ENCODE measurements around the gene FAM111A. TPM values are rescaled to one million over a fixed set of nuclear protein-coding genes. Genes with fewer than 3 reads are reported as not detected.

Gene FAM111A
- total RNA-seq, 4 donors from 2014 or later: 36.8 to 94.2 (median 51.7) TPM

DNA sequence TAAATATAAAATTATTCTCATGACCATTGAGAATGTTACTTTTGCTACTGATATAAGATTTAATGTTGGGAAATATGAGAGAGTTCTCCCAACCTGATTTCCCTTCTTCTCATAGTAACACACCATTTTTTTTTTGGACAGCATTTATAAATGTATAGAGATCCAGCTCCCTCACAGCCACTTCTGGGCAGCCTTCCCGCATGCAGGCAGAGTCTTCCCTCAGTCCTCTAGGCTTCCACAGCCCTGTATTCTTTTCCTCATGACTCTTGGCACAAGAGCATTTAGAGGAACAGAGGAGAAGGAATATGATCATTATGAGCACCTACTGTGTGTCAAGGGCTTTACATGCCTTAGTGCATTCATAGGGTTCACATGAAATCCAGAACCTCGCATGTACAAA, 38.3 kb downstream of the FAM111A start:
- TF ChIP-seq, protein P1, sequence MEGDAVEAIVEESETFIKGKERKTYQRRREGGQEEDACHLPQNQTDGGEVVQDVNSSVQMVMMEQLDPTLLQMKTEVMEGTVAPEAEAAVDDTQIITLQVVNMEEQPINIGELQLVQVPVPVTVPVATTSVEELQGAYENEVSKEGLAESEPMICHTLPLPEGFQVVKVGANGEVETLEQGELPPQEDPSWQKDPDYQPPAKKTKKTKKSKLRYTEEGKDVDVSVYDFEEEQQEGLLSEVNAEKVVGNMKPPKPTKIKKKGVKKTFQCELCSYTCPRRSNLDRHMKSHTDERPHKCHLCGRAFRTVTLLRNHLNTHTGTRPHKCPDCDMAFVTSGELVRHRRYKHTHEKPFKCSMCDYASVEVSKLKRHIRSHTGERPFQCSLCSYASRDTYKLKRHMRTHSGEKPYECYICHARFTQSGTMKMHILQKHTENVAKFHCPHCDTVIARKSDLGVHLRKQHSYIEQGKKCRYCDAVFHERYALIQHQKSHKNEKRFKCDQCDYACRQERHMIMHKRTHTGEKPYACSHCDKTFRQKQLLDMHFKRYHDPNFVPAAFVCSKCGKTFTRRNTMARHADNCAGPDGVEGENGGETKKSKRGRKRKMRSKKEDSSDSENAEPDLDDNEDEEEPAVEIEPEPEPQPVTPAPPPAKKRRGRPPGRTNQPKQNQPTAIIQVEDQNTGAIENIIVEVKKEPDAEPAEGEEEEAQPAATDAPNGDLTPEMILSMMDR (IDR thresholded peaks at IDR 0.05; ENCODE audit: low read depth): no peak

DNA sequence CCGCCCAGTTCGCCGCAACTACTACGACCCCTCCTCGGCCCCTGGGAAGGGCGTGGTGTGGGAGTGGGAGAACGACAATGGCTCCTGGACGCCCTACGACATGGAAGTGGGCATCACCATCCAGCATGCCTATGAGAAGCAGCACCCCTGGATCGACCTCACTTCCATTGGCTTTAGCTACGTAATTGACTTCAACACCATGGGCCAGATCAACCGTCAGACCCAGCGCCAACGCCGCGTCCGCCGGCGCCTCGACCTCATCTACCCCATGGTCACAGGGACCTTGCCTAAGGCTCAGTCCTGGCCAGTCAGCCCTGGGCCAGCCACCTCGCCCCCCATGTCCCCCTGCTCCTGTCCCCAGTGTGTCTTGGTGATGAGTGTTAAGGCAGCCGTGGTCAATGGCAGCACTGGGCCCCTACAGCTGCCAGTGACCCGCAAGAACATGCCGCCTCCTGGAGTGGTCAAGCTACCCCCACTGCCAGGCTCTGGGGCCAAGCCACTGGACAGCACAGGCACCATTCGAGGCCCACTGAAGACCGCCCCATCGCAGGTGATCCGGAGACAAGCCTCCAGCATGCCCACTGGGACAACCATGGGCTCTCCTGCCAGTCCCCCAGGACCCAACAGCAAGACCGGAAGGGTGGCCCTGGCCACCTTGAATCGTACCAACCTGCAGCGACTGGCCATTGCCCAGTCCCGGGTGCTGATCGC, 39.2 kb downstream of the FAM111A start:
- TF ChIP-seq, protein P1 (IDR thresholded peaks at IDR 0.05; ENCODE audit: low read depth): no peak

DNA sequence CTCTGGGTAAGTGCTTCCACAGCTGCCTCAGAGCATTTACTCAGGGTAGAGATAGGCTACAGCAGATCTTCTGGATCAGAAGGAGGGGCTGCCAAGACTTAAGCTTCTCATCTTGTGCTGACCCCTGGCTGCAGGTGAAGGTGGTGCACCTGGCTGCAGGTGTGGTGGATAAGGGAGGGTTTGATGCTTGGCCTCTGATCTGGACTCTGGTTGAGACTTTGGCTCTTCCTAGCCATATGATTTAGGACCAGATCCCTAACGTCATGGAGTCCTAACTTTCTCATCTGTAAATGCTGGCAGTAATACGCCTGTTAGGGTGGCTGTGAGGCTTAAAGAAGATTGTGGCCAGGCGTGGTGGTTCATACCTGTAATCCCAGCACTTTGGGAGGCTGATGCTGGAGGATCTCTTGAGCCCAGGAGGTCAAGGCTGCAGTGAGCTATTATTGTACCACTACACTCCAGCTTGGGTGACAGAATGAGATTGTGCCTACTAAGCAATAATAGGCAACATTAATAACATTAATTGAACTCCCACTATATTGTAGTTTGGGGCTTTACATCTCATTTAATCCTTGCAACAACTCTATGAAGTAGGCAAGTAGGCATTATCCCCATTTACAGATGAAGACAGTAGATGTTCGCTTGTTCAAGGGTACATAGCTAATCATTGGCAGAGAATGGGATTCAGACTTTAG, 39.9 kb downstream of the FAM111A start:
- TF ChIP-seq, protein P1 (IDR thresholded peaks at IDR 0.05; ENCODE audit: low read depth): no peak

DNA sequence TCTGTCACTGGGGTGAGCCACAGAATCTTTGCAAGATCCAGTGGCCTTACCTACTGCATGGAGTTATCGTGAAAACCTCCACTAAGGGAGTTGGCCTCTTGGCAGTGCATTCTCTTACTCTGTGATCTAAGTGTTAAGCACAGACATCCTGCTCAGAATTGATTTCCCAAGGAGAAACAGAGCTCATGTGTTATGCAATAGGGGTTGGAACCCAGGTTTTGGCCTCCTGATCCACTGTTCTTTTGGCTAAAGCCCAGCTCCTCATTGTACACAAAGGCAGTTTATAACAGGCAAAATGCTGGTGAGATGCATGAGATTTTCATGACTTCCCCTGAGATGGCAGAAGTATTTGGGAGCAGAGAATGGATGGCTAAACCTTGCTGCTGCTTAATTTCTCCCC, 41.1 kb downstream of the FAM111A start:
- TF ChIP-seq, protein P1 (IDR thresholded peaks at IDR 0.05; ENCODE audit: low read depth): no peak

DNA sequence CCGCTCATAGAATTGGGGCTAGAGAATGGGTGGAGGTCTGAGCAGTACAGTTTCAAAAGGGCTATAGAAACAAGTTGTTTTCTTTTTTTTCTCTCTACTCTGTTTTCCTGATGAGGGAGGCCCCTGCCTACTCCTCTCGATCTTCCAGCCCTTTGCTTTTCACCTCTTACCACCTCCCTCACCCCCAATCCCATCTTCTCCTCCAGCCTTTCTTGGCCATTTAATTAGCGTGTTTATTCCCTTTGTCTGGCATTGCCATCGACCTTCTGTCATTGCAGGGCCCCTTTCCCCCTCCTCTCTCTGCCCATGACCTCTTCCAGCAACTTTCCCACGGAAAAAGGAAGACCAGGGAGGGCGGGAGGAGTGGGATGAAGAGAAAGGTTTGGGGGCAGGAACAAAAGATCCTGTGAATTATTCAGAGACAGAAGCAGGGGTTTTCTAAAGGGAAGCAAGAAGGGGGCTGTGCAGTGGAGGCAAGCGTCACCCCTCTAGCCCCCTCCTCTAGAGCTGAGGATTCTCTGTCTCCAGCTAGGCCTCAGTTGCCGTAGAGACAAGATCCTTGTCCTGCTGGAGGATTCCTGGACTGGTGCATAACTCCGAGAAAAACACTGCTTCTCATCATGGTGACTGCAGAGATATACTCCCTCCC, 42.2 kb downstream of the FAM111A start:
- TF ChIP-seq, protein P1 (IDR thresholded peaks at IDR 0.05; ENCODE audit: low read depth): no peak

DNA sequence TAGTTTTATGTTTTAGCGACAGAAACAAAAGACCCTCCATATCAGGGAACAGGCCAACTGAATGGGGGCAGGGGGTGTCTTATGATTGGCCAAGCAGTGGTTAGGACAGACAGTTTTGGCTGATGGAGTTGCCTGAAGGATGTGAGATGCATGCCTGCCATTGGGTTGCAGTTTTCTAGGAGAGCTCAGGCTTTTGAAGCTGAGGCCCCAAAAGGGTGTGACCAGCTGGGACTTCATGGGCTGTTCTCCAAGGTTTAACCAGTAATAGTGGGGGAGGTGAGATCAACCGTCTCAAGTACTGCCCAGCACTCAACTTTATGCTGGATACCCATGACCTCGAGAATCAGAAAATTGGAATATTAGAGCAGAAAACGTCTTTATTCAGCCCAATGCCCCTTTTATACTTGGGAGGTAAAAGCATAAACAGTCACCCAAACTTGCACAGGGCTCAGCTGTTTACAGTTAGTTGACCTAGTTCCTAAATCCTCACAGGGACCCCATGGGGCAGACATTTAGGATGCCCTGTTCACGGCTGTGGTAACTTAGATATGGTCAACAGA, 42.8 kb downstream of the FAM111A start:
- TF ChIP-seq, protein P1 (IDR thresholded peaks at IDR 0.05; ENCODE audit: low read depth): no peak

DNA sequence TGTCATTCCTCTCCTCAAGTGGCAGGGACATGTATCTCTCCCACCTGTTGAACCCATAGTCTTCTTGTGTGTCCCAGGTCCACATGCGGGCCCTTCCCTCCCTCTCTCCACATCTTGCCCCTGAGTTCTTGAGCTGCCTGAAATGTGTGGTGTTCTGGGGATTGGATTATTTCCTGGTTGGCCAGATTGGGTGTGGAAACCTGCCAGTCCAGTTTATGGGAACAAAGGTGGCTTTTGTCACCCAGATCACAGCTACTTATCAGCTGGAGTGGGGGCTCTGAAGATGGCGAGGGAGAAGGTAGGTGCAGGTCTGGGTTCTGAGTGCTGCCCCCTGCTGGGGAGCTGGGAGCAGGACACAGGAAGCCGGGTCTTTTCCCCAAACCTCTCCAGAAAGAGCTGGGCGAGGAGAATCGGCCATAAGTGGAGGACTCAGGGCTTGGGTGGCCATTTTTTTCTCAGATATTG, 43.5 kb downstream of the FAM111A start:
- TF ChIP-seq, protein P1 (IDR thresholded peaks at IDR 0.05; ENCODE audit: low read depth): no peak
